HAP-1 (cell line): ENCODE data around the gene ST6GALNAC3.

ENCODE experiments used
- DNase-seq, 2 experiments: peaks; one replicate each; pipeline ENCODE4 v3.0.0-alpha.2; 2016 to 2020; ENCODE audit warnings: low spot score in 2 of 2
- H3K27me3 ChIP-seq: fragments of 250-450 bp; sonication (Bioruptor Pico); 2 replicates; pipeline ENCODE4 v1.5.1; 2020; ENCODE audit warnings: low read depth, mild to moderate bottlenecking, moderate library complexity
- H3K36me3 ChIP-seq: fragments of 250-450 bp; sonication (Bioruptor Pico); replicated peaks from 2 replicates; pipeline ENCODE4 v1.5.1; 2020; ENCODE audit warnings: mild to moderate bottlenecking
- H3K4me1 ChIP-seq: fragments of 250-450 bp; sonication (Bioruptor Pico); 2 replicates; pipeline ENCODE4 v1.5.1; 2020; ENCODE audit warnings: mild to moderate bottlenecking
- H3K4me3 ChIP-seq: fragments of 250-450 bp; sonication (Bioruptor Pico); 2 replicates; pipeline ENCODE4 v1.5.1; 2020; ENCODE audit warnings: mild to moderate bottlenecking, moderate library complexity
- H3K9me3 ChIP-seq: fragments of 250-450 bp; sonication (Bioruptor Pico); 2 replicates; pipeline ENCODE4 v1.5.1; 2020; ENCODE audit warnings: mild to moderate bottlenecking, moderate library complexity
- in situ Hi-C: fragments of 300-500 bp; cut with MboI; formaldehyde crosslinking; loops from 3 replicates; pipeline ENCODE4 v1.14.3; 2020; ENCODE audit warnings: low sequenced_read_pairs, inconsistent platforms, mixed read lengths

ST6GALNAC3 gene

GRCh38 chr1:76390456-76390855, 315.9 kb downstream of the ST6GALNAC3 start:
- Histone ChIP-seq H3K36me3 (no peaks in the 10 kb centered on the region), H3K4me1 (no peaks in the 10 kb centered on the region), H3K4me3 (no peak overlapping the region), H3K9me3 (no peaks in the 10 kb centered on the region), H3K27me3 (no peaks in the 10 kb centered on the region)
- DNase-seq, result no peak
- in situ Hi-C loops, result no loop called here

- DNase-seq, result no peak
Observed at GRCh38 chr1:76395059-76395458, 320.5 kb downstream of the ST6GALNAC3 start.

GRCh38 chr1:76402128-76402527, 327.6 kb downstream of the ST6GALNAC3 start:
- no peaks in the 10 kb centered on the region for H3K27me3 ChIP-seq
- no peak overlapping the region for H3K4me3 ChIP-seq
- H3K36me3 ChIP-seq, result no peaks in the 10 kb centered on the region
- no peaks in the 10 kb centered on the region for H3K4me1 ChIP-seq
- DNase-seq, result no peak
- no peaks in the 10 kb centered on the region for H3K9me3 ChIP-seq
- in situ Hi-C loops, result no loop called here

More at GRCh38 chr1:76395059-76395458, 320.5 kb downstream of the ST6GALNAC3 start:
- no peaks in the 10 kb centered on the region for H3K27me3 ChIP-seq
- H3K36me3 ChIP-seq, result no peaks in the 10 kb centered on the region
- no peaks in the 10 kb centered on the region for H3K9me3 ChIP-seq
- H3K4me3 ChIP-seq, result no peak overlapping the region
- H3K4me1 ChIP-seq, result no peaks in the 10 kb centered on the region
- in situ Hi-C loops, result no loop called here

GRCh38 chr1:76408303-76408702, 333.8 kb downstream of the ST6GALNAC3 start:
- Histone ChIP-seq H3K9me3 (no peaks in the 10 kb centered on the region), H3K36me3 (no peaks in the 10 kb centered on the region), H3K4me1 (no peaks in the 10 kb centered on the region), H3K4me3 (no peak overlapping the region), H3K27me3 (no peaks in the 10 kb centered on the region)
- in situ Hi-C loops, result no loop called here
- no peak for DNase-seq

GRCh38 chr1:76410499-76410898, 336.0 kb downstream of the ST6GALNAC3 start:
- no peaks in the 10 kb centered on the region for H3K9me3 ChIP-seq
- in situ Hi-C loops, result no loop called here
- no peak overlapping the region for H3K4me3 ChIP-seq
- H3K4me1 ChIP-seq, result no peaks in the 10 kb centered on the region
- no peak for DNase-seq
- no peaks in the 10 kb centered on the region for H3K27me3 ChIP-seq
- H3K36me3 ChIP-seq, result no peaks in the 10 kb centered on the region

GRCh38 chr1:76418531-76418930, 344.0 kb downstream of the ST6GALNAC3 start:
- H3K9me3 ChIP-seq, result no peaks in the 10 kb centered on the region
- no peaks in the 10 kb centered on the region for H3K27me3 ChIP-seq
- no peaks in the 10 kb centered on the region for H3K36me3 ChIP-seq
- in situ Hi-C loops, result no loop called here
- DNase-seq, result no peak
- no peak overlapping the region for H3K4me3 ChIP-seq
- H3K4me1 ChIP-seq, result no peaks in the 10 kb centered on the region

GRCh38 chr1:76419603-76420002, 345.1 kb downstream of the ST6GALNAC3 start:
- no peak for DNase-seq
- Histone ChIP-seq H3K4me3 (no peak overlapping the region), H3K9me3 (no peaks in the 10 kb centered on the region), H3K27me3 (no peaks in the 10 kb centered on the region), H3K36me3 (no peaks in the 10 kb centered on the region), H3K4me1 (no peaks in the 10 kb centered on the region)
- in situ Hi-C loops, result no loop called here

- no peak overlapping the region for H3K4me3 ChIP-seq
Observed at GRCh38 chr1:76425201-76426145, 350.9 kb downstream of the ST6GALNAC3 start.

GRCh38 chr1:76426606-76427005, 352.1 kb downstream of the ST6GALNAC3 start:
- H3K9me3 ChIP-seq, result no peaks in the 10 kb centered on the region
- no peak overlapping the region for H3K4me3 ChIP-seq
- H3K27me3 ChIP-seq, result no peaks in the 10 kb centered on the region
- H3K36me3 ChIP-seq, result no peaks in the 10 kb centered on the region
- in situ Hi-C loops, result no loop called here
- no peak for DNase-seq
- H3K4me1 ChIP-seq, result no peaks in the 10 kb centered on the region

More at GRCh38 chr1:76425201-76426145, 350.9 kb downstream of the ST6GALNAC3 start:
- H3K27me3 ChIP-seq, result no peaks in the 10 kb centered on the region
- no peaks in the 10 kb centered on the region for H3K9me3 ChIP-seq
- no peak for DNase-seq
- in situ Hi-C loops, result no loop called here
- no peaks in the 10 kb centered on the region for H3K36me3 ChIP-seq
- no peaks in the 10 kb centered on the region for H3K4me1 ChIP-seq

GRCh38 chr1:76428028-76428427, 353.5 kb downstream of the ST6GALNAC3 start:
- in situ Hi-C loops, result no loop called here
- no peak overlapping the region for H3K4me3 ChIP-seq

GRCh38 chr1:76430531-76430930, 356.0 kb downstream of the ST6GALNAC3 start:
- Histone ChIP-seq H3K4me1 (no peaks in the 10 kb centered on the region), H3K36me3 (no peaks in the 10 kb centered on the region), H3K27me3 (no peaks in the 10 kb centered on the region), H3K9me3 (no peaks in the 10 kb centered on the region), H3K4me3 (no peak overlapping the region)
- DNase-seq, result no peak
- in situ Hi-C loops, result no loop called here

More at GRCh38 chr1:76428028-76428427, 353.5 kb downstream of the ST6GALNAC3 start:
- Histone ChIP-seq H3K36me3 (no peaks in the 10 kb centered on the region), H3K4me1 (no peaks in the 10 kb centered on the region), H3K27me3 (no peaks in the 10 kb centered on the region), H3K9me3 (no peaks in the 10 kb centered on the region)
- DNase-seq, result no peak

GRCh38 chr1:76433526-76433925, 359.0 kb downstream of the ST6GALNAC3 start:
- no peaks in the 10 kb centered on the region for H3K9me3 ChIP-seq
- no peaks in the 10 kb centered on the region for H3K4me1 ChIP-seq
- no peak overlapping the region for H3K4me3 ChIP-seq
- in situ Hi-C loops, result no loop called here
- H3K27me3 ChIP-seq, result no peaks in the 10 kb centered on the region
- H3K36me3 ChIP-seq, result no peaks in the 10 kb centered on the region
- DNase-seq, result no peak

GRCh38 chr1:76443217-76443616, 368.7 kb downstream of the ST6GALNAC3 start:
- in situ Hi-C loops, result no loop called here

GRCh38 chr1:76444773-76445172, 370.2 kb downstream of the ST6GALNAC3 start:
- DNase-seq, result no peak
- no peak overlapping the region for H3K4me3 ChIP-seq
- H3K9me3 ChIP-seq, result no peaks in the 10 kb centered on the region
- in situ Hi-C loops, result no loop called here
- no peaks in the 10 kb centered on the region for H3K36me3 ChIP-seq
- H3K27me3 ChIP-seq, result no peaks in the 10 kb centered on the region
- no peaks in the 10 kb centered on the region for H3K4me1 ChIP-seq

More at GRCh38 chr1:76443217-76443616, 368.7 kb downstream of the ST6GALNAC3 start:
- Histone ChIP-seq H3K36me3 (no peaks in the 10 kb centered on the region), H3K9me3 (no peaks in the 10 kb centered on the region), H3K4me3 (no peak overlapping the region), H3K27me3 (no peaks in the 10 kb centered on the region), H3K4me1 (no peaks in the 10 kb centered on the region)
- no peak for DNase-seq
